B cell (primary cell): ENCODE measurements around the gene ARHGAP25.

Experiments used
- CTCF ChIP-seq: fragments of 200-600 bp; IDR thresholded peaks from one replicate; pipeline ENCODE4 v1.8.0; 2022; ENCODE audit warnings: antibody characterized with exemption, mild to moderate bottlenecking
- EZH2 ChIP-seq: IDR thresholded peaks from 2 replicates; pipeline ENCODE4 v1.6.1; 2012; ENCODE audit warnings: borderline replicate concordance, low read depth, mild to moderate bottlenecking, moderate library complexity, low read length; ENCODE audit not compliant: insufficient read depth, poor library complexity, severe bottlenecking

- TF ChIP-seq CTCF (no peak), EZH2 (no peak)
Measured at GRCh38 chr2:68769586-68770270, 35.1 kb downstream of the ARHGAP25 start.
